Measurements from ENCODE around the gene FAM83F.

Gene FAM83F

GRCh38 chr22:40065981-40066380, 71.2 kb downstream of the FAM83F start:
- DNase-seq (ENCODE audit: insufficient read length, low spot score) (no peak), FAIRE-seq (no peak)
- no peak for TF ChIP-seq CTCF (IDR thresholded peaks at IDR 0.05; ENCODE audit: insufficient read depth, missing control alignments)

GRCh38 chr22:40067639-40068038, 72.9 kb downstream of the FAM83F start:
- no peak for TF ChIP-seq CTCF (IDR thresholded peaks at IDR 0.05; ENCODE audit: insufficient read depth, missing control alignments)
- no peak for DNase-seq (ENCODE audit: insufficient read length, low spot score)
- FAIRE-seq = no peak

- no peak for DNase-seq (ENCODE audit: insufficient read length, low spot score)
- no peak for FAIRE-seq
Measured at GRCh38 chr22:40070701-40071100, 75.9 kb downstream of the FAM83F start.

GRCh38 chr22:40071720-40072119, 77.0 kb downstream of the FAM83F start:
- no peak for TF ChIP-seq CTCF (IDR thresholded peaks at IDR 0.05; ENCODE audit: insufficient read depth, missing control alignments)
- no peak for DNase-seq (ENCODE audit: insufficient read length, low spot score)
- no peak for FAIRE-seq

More at GRCh38 chr22:40070701-40071100, 75.9 kb downstream of the FAM83F start:
- TF ChIP-seq CTCF (IDR thresholded peaks at IDR 0.05; ENCODE audit: insufficient read depth, missing control alignments) = no peak

- FAIRE-seq (no peak), DNase-seq (ENCODE audit: insufficient read length, low spot score) (no peak)
- no peak for TF ChIP-seq CTCF (IDR thresholded peaks at IDR 0.05; ENCODE audit: insufficient read depth, missing control alignments)
Measured at GRCh38 chr22:40076702-40077645, 82.2 kb downstream of the FAM83F start.

- no peak for TF ChIP-seq CTCF (IDR thresholded peaks at IDR 0.05; ENCODE audit: insufficient read depth, missing control alignments)
- FAIRE-seq = no peak
- DNase-seq (ENCODE audit: insufficient read length, low spot score) = no peak
Measured at GRCh38 chr22:40077646-40078016, 82.9 kb downstream of the FAM83F start.

- TF ChIP-seq CTCF (IDR thresholded peaks at IDR 0.05; ENCODE audit: insufficient read depth, missing control alignments) = no peak
- no peak for DNase-seq (ENCODE audit: insufficient read length, low spot score)
- FAIRE-seq = no peak
Measured at GRCh38 chr22:40081662-40082061, 86.9 kb downstream of the FAM83F start.
